ENCODE measurements around the gene BMP2. TPM values are rescaled to one million over a fixed set of nuclear protein-coding genes. Genes with fewer than 3 reads are reported as not detected.

Gene BMP2
- total RNA-seq, 4 donors from 2014 or later = 16.7 to 109 (median 48.4) TPM

DNA sequence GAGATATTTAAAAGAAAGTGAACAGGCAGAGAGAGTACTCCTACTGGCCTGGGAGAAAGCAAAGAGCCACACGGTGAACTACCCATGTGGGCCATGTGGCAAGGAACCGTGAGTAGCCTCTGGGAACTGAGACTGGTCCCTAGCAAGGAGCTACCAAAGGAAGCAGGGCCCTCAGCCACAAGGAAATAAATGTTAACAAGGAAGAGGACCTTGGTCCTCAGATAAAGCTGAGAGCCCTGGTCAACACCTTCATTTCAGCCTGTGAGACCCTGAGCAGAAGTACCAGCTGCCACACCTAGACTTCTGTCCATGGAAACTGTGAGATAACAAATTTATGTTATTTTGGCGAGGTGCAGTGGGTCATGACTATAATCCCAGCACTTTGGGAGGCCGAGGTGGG is 25.3 kb downstream of the BMP2 start:
- H3K27ac ChIP-seq = no peak overlapping the region
- DNase-seq = no peak

DNA sequence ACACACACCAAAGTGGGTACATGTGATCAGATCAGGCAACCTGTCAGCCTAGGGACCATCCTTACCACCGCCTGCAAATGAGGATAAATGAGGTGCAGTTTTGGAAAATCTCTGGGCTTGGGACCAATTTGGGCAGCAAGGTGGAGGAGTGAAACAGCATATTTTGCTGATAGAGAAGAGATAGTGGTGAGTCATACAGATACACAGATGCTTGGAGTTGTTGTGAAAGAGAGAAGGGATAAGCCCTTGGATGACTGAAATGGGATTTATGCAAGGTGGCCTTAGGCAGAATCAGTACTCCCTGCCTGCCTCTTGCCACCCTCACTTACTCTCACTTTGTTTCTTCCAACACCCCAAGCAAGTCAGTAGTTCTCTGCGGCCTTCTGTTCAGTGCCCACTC is 34.7 kb downstream of the BMP2 start:
- Histone ChIP-seq H3K9me3 (peaks cover 0 to 10% of the 10 kb centered on the region in 2 donors), H3K36me3 (no peaks in the 10 kb centered on the region), H3K4me1 (no peaks in the 10 kb centered on the region), H3K27me3 (no peaks in the 10 kb centered on the region), H3K4me3 (no peak overlapping the region), H3K27ac (no peak overlapping the region)
- TF ChIP-seq POLR2AphosphoS5 (IDR thresholded peaks at IDR 0.05) (no peak), POLR2A (IDR thresholded peaks at IDR 0.05) (no peak)
- TF ChIP-seq, protein P1, sequence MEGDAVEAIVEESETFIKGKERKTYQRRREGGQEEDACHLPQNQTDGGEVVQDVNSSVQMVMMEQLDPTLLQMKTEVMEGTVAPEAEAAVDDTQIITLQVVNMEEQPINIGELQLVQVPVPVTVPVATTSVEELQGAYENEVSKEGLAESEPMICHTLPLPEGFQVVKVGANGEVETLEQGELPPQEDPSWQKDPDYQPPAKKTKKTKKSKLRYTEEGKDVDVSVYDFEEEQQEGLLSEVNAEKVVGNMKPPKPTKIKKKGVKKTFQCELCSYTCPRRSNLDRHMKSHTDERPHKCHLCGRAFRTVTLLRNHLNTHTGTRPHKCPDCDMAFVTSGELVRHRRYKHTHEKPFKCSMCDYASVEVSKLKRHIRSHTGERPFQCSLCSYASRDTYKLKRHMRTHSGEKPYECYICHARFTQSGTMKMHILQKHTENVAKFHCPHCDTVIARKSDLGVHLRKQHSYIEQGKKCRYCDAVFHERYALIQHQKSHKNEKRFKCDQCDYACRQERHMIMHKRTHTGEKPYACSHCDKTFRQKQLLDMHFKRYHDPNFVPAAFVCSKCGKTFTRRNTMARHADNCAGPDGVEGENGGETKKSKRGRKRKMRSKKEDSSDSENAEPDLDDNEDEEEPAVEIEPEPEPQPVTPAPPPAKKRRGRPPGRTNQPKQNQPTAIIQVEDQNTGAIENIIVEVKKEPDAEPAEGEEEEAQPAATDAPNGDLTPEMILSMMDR (IDR thresholded peaks at IDR 0.05) = no peak
- DNase-seq = no peak
- intact Hi-C loops (cut with DNase I; ENCODE audit: low total_unique reads) = no loop called here
- in situ Hi-C loops (cut with MboI; ENCODE audit: low pct_ligation_motif_present in 1 of 4, low pct_unique_long_range_greater_than_20kb in 1 of 4, low sequenced_read_pairs in 3 of 4) = loop anchor here in 1 of 4 donors (25.0 kb wide), 1 partner anchor 165 kb away; no protein-coding TSS in a partner anchor
- WGBS, 2 donors (ENCODE audit: low coverage in 1 of 2) = 80 to 89% methylated on average over 1 to 2 of the region's 2 CpGs

More for the DNA sequence above, 25.3 kb downstream of the BMP2 start:
- H3K9me3 ChIP-seq = no peaks in the 10 kb centered on the region
- no peaks in the 10 kb centered on the region for H3K36me3 ChIP-seq
- in situ Hi-C loops (cut with MboI; ENCODE audit: low pct_ligation_motif_present in 1 of 4, low pct_unique_long_range_greater_than_20kb in 1 of 4, low sequenced_read_pairs in 3 of 4) (no loop called here), intact Hi-C loops (cut with DNase I; ENCODE audit: low total_unique reads) (no loop called here)
- no peaks in the 10 kb centered on the region for H3K27me3 ChIP-seq
- H3K4me1 ChIP-seq = no peaks in the 10 kb centered on the region
- 76 to 78% methylated on average over 2 to 4 of the region's 4 CpGs for WGBS, 2 donors (ENCODE audit: low coverage in 1 of 2)
- H3K4me3 ChIP-seq = no peak overlapping the region
- TF ChIP-seq POLR2A (IDR thresholded peaks at IDR 0.05) (no peak), POLR2AphosphoS5 (IDR thresholded peaks at IDR 0.05) (no peak), EP300 (IDR thresholded peaks at IDR 0.05; ENCODE audit: low read depth) (no peak)
- TF ChIP-seq, protein P1 (IDR thresholded peaks at IDR 0.05) = no peak

DNA sequence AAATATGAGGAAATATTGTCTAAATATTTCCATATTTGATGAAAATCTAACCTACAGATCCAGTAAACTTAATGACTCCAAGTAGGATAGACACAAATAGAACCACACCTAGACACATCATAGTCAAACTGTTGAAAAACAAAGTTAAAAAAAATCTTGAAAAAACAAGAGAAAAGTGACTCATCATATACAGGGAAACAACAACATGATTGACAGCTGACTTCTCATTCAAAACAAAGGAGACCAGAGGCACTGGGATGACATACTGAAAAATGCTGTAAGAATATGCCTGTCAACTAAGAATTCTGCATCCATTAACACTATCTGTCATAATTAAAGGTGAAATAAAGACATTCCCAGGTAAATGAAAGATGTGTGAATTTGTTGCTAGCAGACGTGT is 38.8 kb downstream of the BMP2 start:
- DNase-seq = no peak
- Histone ChIP-seq H3K4me3 (no peak overlapping the region), H3K9me3 (peaks cover 0 to 10% of the 10 kb centered on the region in 2 donors), H3K36me3 (no peaks in the 10 kb centered on the region), H3K27me3 (no peaks in the 10 kb centered on the region), H3K27ac (no peak overlapping the region), H3K4me1 (no peaks in the 10 kb centered on the region)
- WGBS, 2 donors (ENCODE audit: low coverage in 1 of 2) = 80 to 82% methylated on average over 1 of the region's 1 CpG
- intact Hi-C loops (cut with DNase I; ENCODE audit: low total_unique reads) (no loop called here), in situ Hi-C loops (cut with MboI; ENCODE audit: low pct_ligation_motif_present in 1 of 4, low pct_unique_long_range_greater_than_20kb in 1 of 4, low sequenced_read_pairs in 3 of 4) (loop anchor here in 1 of 4 donors (25.0 kb wide), 1 partner anchor 169 kb away; no protein-coding TSS in a partner anchor)
- TF ChIP-seq, protein P1 (IDR thresholded peaks at IDR 0.05) = no peak
- TF ChIP-seq POLR2A (IDR thresholded peaks at IDR 0.05) (no peak), EP300 (IDR thresholded peaks at IDR 0.05; ENCODE audit: low read depth) (no peak), POLR2AphosphoS5 (IDR thresholded peaks at IDR 0.05) (no peak)

DNA sequence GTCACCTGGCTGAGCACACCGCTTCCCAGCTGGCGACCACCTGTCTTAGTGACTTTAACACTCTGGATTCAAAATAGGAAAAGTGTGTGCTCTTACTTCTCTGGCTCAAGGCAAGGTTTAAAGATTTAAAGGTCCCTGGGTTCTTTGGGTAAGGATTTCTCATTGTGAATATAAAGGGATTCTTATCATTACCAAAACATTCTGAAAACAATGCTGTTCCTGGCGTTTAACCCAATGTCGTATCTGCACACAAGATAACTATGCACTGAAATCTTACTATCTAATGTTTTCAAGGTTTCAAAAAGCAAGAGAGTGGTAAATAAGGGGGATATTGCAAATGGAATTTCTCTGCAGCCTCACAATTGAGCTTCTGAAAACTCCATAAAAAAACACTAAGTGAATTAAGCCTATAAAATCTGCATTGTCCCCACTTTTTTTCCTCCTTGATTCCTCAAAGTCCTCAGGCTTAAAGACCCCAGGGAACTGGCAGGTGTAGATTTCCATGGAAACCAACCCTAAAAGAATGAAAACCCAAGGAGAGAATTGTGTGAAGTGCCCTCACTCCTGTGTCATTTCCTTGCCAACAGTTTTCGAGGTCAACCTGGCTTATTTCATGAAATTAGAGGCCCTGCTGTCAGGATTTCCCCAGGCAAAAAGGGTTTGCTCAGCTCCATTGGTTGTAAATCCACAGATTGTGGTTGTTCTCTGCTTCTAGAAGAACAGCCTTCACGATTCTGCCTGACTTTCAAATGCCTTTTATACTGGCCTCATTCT is 44.0 kb downstream of the BMP2 start:
- intact Hi-C loops (cut with DNase I; ENCODE audit: low total_unique reads) (no loop called here), in situ Hi-C loops (cut with MboI; ENCODE audit: low pct_ligation_motif_present in 1 of 4, low pct_unique_long_range_greater_than_20kb in 1 of 4, low sequenced_read_pairs in 3 of 4) (loop anchor here in 1 of 4 donors (25.0 kb wide), 1 partner anchor 174 kb away; no protein-coding TSS in a partner anchor)
- peaks cover 0 to 2% of the 10 kb centered on the region in 2 donors for H3K9me3 ChIP-seq

More for the DNA sequence above, 44.0 kb downstream of the BMP2 start:
- H3K27me3 ChIP-seq = no peaks in the 10 kb centered on the region
- DNase-seq = no peak
- H3K4me3 ChIP-seq = no peak overlapping the region
- no peak overlapping the region for H3K27ac ChIP-seq
- H3K36me3 ChIP-seq = no peaks in the 10 kb centered on the region
- no peaks in the 10 kb centered on the region for H3K4me1 ChIP-seq
- TF ChIP-seq, protein P1 (IDR thresholded peaks at IDR 0.05) = no peak
- no peak for TF ChIP-seq POLR2A (IDR thresholded peaks at IDR 0.05)
- TF ChIP-seq POLR2AphosphoS5 (IDR thresholded peaks at IDR 0.05) = no peak
- TF ChIP-seq EP300 (IDR thresholded peaks at IDR 0.05; ENCODE audit: low read depth) = no peak
- 61 to 67% methylated on average over 6 of the region's 6 CpGs for WGBS, 2 donors (ENCODE audit: low coverage in 1 of 2)

All from transverse colon (tissue), 4 donors.